Pons (tissue), 1 donor: ENCODE data around the gene CSNK1E.

Experiments
- DNase-seq: peaks from one replicate; pipeline ENCODE4 v3.0.0-alpha.2; 2016; ENCODE audit warnings: low spot score

The CSNK1E gene

DNA sequence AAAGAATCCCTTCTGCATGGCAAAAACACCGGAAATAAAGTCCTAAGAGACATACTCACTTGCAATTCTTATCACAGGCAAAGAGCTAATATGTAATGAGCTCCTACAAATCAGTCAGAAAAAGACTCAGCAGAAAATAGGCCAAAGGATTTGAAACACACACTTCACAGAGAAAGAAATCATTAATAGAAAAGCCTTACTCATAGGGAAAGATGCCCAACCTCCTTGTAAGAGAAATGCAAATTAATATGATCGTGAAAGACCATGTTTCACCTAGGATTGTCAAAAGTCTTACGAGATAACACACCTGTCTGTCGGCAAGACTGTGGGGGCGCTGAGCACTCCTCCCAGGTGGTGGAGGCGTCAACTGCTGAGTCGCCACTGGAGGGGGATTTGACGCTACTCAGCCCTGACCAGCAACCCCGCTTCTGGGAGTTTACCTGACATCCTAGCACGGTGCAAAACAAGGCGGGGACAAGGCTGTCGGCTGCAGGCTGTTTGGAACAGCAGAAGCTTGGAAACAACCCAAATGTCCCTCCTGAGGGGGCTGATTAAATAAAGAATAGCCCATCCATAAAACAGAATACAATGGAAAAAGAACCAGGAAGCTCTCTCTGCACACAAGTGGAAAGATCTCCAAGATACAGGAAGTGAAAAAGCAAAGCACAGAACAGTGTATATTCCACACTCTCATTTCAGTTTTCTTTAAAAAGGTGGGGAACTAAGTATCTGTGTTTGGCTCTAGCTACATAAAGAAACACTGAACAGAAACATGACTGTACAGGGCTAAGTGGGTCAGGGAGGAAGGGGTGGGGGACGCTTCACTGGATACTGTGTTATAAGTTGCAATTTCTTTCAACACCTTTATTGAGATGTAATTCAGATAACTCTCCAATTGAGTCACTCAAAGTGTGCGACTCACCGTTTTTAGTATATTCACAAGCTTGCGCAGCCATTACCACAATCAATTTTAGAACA is 11.5 kb downstream of the CSNK1E start:
- DNase-seq: no peak

DNA sequence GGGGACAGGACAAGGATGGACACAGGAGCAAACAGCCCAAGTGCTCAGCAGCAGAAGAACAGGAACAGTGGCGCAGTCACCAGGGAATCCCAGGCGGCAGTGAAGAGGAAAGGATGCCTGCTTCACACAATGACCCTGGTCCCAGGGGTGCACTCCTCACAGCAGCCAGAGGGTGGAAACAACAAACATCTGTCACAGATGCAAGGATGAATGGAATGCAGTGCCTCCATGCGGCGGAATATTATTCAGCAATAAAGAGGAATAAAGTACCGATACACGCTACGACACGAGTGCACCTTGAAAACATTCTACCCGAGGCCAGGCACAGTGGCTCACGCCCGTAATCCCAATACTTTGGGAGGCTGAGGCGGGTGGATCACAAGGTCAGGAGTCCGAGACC is 12.7 kb downstream of the CSNK1E start:
- DNase-seq: no peak

DNA sequence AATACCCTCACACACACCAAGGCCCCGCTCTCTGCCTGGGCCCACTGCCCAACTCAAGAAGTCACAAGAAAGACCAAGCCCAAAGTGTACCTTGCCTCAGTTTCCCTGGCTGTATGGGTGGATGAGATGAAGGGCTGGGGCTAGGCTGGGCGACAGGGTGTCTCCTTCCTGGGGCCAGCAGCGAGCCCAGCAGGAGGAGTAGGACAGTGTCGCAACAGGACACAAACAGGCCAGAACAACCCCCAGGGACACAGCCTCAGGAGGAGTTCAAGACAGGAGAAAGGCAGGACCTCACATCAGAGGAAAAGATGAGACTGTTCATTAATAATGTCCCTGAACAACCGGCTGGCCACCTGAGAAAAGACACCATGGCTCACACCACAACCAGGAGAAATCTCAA is 13.3 kb downstream of the CSNK1E start:
- no peak for DNase-seq

DNA sequence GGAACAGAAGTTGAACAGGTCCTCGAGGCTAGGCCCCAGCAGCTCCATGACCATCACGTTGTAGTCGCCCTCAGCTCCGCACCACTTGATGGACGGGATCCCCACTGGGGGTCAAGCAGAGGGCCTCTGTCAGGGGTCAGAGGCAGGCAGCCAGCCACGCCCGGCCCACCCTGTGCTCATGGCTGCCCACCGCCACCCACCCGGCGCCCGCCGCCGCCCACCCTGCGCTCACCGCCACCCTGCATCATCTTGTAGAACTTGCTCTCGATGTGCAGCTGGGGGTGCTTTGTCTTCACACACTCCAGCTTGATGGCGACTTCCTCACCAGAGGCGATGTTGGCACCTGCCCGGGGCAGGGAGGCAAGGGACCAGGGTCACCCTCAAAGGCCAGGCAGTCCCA is 14.3 kb downstream of the CSNK1E start:
- no peak for DNase-seq

DNA sequence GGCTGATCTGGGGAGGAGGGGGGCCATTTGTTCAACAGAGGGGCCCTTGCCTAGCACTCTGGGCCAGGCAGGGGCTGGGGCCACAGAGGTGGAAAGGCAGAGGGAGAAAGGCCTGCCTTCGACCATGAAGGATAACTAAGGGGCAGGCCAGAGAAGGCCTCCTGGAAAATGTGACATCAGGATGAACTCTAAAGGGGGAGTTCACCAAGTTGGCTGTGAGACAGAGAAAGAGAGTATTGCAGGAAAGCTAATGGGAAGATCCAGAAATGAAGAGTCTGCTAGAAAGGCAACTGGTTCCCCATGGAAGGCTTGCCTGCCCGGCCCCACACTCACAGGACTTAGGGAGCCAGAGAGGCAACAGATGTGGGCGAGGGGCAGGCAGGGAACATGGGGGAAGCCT is 16.3 kb downstream of the CSNK1E start:
- no peak for DNase-seq

DNA sequence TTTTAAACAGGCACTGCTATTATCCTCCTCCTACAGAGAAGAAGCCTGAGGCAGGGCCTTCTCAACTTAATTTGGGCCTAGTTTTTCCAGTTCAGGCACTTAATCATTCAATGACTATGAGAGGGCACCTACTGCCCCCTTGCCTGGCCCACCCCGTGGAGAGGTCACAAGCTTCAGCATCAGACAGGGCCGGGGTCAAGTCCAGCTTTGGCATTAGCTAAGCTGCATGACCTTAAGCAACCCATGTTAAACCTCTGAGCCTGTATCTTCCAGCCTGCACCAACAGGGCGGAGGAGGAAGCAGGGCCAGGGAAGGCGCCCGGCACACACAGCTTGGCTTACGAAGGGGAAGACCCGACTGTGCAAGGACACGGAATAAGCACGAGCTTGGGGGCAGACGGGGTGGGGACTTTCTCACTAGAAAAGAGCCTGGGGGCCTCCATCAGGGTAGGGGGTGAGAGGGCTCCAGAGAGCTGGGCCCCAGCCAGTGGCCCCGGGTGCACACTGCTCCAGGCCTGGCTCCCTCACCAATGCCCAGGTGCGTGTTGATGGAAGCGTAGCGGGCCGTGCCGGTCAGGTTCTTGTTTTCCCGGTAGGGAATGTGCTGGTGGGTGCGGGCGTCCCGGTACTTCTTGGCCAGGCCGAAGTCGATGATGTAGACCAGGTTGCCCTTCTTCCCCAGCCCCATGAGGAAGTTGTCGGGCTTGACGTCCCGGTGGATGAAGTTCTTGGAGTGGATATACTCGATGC is 16.9 kb downstream of the CSNK1E start:
- DNase-seq: no peak

DNA sequence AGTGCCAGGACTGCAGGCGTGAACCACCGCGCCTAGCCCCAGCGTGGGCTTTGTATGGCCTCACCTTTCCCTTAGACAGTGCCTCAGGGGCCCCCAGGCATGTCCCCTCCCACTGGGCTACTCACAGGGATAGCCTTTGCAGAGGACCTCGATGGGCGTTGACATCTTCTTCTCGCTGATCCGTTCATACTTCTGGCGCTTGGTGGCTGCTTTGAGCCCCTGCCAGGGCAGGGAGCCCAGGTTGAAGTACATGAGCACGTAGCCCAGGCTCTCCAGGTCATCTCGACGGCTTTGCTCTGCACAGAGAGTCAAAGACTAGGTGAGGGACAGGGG is 17.5 kb downstream of the CSNK1E start:
- no peak for DNase-seq

DNA sequence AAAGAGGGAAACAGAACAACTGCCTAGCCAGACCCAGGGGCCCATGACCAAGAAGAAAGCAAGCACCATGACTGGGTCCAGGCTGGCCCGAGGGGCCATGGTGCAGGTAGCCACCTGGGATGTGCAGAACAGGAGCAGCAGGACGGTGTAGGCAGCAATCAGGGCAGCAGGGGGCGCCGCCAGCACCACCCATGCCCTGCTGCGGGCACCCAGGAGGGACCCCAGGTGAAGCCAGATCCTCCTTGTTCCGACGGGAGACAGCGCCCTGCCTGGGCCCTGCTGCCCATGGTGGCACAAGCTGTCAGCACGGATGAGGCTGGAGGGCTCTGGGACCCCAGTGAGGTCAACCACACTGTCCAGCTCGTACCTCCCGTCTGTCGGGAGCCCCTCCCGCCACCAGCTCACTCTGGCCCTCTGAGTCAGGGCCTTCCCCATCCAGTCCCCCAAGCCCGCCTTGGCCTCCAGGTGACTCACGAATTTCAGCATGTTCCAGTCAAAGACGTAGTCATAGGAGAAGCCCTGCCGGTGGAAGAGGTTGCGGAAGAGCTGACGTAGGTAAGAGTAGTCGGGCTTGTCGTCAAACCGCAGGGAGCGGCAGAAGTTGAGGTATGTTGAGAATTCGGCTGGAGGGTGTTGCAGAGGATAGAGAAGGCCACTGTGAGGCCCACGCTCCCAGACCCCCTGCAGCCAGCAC is 18.8 kb downstream of the CSNK1E start:
- DNase-seq: no peak

DNA sequence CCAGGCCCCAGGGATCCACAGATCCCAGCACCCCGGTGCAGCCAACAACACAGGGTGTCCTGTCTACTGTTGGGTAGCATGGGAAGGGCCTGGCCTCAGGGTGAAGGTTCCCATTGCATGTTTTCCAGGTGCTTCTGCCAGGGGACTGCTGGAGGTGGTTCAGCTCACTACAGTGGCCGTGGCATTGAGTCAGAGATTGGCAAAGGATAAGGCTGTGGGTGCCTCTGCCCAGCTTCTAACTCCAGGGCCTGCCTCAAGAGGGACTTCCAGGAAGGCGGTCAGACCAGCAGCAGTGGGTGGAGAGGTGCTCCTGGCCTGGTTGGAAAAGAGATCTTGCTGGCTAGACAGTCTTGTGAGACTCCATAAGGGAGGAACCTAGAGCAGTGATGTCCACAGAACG is 20.9 kb downstream of the CSNK1E start:
- no peak for DNase-seq

DNA sequence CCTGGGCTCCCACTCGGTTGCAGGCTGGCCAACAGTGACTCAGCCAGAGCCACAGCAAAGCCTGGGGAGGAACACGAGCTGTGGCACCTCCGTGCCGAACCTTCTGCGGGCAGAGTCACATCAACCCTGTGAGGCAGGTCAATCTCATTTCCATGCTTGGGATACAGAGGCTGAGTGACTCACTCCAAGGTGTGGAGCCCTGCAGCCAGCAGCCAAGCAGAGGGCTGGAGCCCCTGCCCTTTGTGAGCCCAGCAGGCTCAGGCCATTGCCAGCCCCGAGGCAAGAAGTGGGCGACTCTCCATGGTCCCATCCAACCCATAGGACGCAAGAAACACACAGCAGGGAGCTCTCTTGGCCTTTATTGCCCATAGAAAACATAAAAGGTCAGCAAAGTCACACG is 21.4 kb downstream of the CSNK1E start:
- no peak for DNase-seq

DNA sequence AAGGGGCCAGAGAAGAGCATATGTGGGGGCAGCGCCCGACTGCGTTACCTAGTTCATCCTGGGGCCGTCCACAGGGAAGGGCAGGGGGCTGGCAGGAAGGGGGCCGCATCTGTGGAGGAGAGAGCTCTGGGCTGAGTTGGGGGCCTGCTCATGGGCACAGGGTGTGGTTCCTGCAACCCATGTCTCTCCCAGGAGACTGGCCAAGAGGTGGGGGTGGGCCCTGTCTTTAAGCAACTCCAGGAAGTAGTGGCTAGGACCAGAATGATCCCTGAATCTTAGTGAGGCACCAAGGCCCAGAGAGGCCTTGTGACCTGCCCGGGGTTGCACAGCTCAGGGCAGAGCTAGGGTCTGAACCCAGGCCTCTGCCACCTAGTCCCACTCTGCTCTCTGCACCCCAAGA is 21.9 kb downstream of the CSNK1E start:
- DNase-seq: no peak

DNA sequence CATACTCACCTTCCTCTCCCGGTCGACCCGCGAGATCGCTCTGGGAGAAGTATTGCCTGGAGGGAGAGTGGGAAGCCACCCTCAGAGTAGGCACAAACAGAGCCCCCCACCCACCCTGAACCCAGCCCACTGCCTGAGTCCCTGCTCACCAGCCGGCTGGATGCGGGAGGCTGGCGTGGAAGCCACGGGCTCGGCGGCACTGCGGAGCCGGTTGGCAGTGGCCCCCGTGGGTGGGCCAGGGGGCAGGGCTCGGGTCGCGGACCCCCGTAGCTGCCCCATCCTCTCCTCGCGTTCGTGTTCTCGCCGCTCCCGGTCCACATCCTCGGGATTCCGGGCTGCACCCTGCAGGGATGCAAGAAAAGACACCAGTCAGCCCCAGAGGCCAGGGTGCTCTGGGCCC is 23.0 kb downstream of the CSNK1E start:
- no peak for DNase-seq

DNA sequence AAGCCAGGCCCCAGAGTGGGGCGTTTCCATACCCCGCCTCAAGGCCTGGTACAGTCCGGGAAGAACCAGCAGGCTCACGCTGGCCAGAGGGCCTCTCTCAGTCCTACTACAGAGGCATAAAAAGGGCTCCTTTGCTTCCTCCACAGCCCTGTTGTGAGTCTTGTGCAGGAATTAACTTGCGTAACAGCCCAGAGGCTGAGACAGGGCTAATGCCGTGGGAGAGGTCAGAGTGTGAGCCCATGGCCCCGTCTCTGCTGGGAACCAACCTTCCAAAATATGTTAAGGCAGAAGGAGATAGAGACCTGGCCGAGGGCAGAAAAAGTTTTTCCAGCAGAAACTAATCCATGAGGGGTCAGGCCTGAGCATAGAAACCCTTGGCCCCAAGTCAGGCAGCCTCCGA is 24.5 kb downstream of the CSNK1E start:
- DNase-seq: no peak

DNA sequence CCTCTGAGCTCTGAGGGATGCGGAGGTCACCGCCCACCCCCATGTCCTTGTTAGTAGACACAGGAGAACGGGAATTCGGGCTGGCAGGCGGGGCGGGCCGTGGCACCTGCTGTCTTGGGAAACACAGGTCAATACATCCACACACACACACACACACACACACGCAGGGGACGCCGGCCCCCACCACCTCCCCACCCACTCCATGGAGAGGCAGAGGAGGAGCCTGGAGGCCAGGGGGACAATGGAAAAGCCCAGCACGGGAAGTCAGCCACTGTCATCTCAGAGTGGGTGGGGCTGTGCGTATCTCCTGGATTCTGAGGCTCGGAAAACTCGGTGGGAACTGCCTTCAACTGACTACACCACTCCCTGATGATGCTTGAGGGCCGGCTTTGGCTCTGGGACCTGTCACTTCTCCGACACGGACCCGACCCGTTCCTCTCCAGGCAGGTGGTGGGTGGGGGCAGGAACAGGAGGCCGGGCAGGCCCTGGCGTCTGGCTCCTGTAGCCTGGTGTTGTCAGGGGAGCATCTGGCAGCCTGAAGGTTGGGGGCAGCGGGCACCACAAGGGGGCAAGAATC is 25.9 kb downstream of the CSNK1E start:
- DNase-seq: no peak

DNA sequence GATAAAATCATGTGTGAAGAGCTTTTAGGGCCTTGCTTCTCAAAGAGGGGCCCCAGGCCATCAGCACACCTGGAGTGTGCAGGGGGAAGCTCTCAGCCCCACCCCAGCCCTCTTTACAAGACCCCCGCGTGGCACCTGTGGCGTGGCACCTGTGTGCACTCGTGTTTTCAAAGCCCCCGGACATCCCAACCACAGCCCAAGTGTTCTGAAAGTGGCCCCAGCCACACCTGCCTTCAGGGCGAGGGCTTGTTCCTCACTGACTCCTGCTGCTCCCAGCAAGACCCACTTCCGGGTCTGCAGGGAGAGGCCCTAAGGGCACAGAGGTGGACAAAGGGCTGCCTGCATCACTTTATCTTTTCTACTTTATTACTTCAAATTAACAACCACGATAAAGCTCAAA is 26.9 kb downstream of the CSNK1E start:
- DNase-seq: no peak

DNA sequence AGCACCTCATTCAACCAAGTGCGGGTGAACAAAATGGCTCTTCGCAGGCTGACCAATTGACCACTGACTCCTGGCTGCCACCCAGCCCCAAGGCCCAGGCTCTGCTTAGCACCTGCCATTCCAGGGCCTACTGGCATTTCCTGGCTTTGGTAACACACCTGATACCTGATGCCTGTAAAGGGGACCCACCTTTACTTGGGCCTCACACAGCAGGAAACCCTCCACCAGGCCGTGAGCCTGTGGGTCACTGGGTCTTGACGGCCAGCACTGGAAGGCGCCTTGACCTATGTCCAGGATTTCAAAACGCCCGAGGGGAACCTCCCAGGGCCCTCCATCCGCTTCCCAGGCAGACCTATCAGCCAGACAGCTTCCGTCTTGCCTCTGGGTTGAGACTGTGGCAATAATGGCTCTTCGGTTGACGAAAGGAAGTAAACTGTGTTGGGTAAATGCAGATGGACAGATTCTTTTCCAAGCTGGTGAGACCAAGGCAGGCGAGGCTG is 27.6 kb downstream of the CSNK1E start:
- DNase-seq: no peak

DNA sequence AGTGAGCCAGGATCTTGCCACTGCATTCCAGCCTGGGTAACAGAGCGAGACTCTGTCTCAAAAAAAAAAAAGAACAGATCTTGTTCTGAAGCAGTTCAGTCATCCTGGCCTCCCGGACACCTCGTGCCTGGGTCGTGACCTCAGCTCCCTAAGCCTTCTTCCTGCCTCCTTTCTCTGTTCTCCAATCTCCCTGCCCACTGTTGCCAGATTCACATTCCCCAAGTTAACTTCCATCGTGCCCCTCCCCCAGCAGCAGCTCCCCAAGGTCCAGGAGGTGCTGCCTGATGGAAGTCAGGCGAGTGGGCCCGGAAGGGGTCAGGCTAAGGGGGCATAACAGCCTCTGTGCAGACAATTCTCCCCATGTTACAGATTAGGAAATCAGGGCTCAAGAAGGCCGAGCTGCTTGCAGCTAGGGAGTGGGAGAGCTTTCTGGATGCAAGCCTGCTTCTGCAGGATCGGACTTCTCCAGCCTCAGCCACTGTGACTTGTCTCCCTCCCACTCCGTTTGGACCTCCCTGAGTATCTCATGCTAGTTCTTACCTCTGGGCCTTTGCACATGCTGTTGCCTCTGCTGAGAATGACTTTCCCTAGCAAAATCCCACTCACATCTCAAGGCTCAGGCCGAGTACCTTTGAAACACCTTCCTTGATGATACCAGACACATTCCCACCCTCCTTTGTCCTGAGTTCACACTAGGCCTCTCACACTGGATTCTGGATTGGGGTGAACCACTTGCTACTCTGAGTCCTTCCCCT is 30.1 kb downstream of the CSNK1E start:
- no peak for DNase-seq

DNA sequence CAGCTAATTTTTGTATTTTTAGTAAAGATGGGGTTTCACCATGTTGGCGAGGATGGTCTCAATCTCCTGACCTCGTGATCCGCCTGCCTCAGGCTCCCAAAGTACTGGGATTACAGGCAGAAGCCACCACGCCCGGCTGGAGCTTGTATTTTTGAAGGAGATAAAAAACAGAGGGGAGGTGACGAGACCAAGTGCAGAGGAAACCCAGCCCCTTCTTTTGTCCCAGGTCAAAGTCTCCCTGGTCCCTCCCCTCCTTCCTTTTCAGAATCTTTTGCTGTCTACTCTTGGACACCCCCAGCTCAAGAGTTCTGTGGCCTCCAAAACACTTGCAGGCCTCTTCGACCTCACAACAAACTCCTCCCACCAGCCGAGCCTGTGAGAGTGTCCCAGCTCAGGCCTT is 32.2 kb downstream of the CSNK1E start:
- no peak for DNase-seq

DNA sequence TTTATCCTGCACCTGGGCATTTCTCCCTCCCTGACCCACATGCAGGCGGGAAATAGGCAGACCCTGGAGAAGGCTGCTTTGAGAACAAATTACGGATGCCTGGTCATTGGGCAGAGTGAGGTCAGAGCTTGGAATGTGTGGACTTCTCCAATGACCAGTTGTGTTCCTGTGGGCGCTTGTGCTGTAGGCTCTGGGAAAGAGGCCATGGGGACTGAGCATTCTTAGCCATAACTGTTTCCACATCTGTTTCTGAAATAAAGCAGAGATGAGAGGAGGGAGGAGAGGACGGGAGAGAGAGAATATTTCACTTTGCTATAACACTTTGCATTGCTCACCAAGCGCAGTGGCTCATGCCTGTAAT is 33.2 kb downstream of the CSNK1E start:
- no peak for DNase-seq

DNA sequence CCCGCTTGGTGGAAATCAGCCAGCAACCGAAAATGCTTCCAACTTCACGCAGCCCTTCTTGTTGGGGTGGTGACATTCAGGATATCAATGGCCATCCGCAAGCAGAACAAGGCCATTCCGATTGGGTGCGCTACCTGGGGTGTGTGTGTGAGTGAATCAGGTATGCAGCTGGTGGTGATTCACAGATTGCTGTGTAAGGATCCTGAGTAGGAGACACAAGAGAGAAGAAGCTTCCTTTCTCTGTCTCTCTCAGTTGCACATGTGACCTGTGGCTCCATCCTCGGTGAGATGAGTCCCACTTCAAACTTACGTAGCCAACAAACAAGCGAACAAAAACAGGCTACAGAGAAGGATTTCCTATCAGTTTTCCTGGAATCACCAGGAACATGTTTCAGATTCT is 34.8 kb downstream of the CSNK1E start:
- DNase-seq: no peak

DNA sequence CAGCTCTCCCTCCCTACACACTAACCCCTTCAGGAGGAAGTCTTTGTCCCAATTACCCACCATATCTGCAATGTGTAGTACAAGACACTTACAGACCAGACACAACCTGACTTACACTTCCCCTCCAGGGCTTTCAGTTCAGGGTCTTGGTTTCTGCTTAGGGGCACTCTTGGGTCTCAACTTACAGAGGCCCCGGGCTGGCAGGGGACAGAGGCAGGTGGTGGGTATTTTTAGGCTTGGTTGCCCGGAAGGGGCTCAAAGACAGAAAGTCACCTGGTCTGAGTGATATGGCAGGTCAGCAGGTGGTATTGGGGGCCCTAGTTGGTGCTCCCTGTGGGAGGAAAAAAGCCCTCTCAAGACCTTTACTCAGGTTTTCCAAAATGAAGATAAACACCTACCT is 41.1 kb downstream of the CSNK1E start:
- no peak for DNase-seq
